Measurements from ENCODE around the gene CTNNBIP1.
"Not testable (repeated sequence)": the region's sequence is repeated elsewhere in the genome, so short reads cannot be mapped to it uniquely, and the experiment has no call there.

CTNNBIP1 gene

GRCh38 chr1:9805006-9805508 is 105.0 kb downstream of the CTNNBIP1 start:
- no peak for DNase-seq (ENCODE audit: low read depth in 2 of 2)

- DNase-seq (ENCODE audit: low read depth in 2 of 2): not testable (repeated sequence)
Observed at GRCh38 chr1:9803003-9803918, 106.8 kb downstream of the CTNNBIP1 start.

DNA sequence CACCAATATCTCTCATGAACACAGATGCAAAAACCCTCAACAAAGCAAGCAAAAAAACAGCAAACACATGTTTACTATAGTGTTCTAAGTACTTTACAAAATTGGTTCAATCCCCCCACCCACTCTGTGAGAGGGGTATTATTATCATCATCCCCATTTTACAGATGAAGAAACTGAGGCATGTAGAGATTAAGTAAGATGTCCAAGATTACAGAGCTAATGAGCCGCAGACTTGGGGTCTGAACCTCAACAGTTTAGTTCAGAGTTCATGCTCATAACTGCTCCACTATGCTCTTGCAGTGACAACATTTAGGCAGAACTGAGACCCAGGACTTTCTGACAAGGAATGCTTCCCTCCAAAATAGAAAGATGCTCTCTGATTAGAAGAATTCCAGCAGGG is 108.2 kb downstream of the CTNNBIP1 start:
- DNase-seq (ENCODE audit: low read depth in 2 of 2): no peak

Measured in stimulated activated CD8-positive, alpha-beta memory T cell treated with anti-CD3 and anti-CD28 coated beads, Interleukin-7, amount 100 ng/mL, for 1 hour (primary cell).